ENCODE results near the gene COG7. TPM values are rescaled to one million over a fixed set of nuclear protein-coding genes. Genes with fewer than 3 reads are reported as not detected.
"Not testable (repeated sequence)": the region's sequence is repeated elsewhere in the genome, so short reads cannot be mapped to it uniquely, and the experiment has no call there.

Gene COG7
- total RNA-seq, 1 donor from 2014 or later = 42.1 TPM

- Mint-ChIP-seq H3K27ac (no peak overlapping the region), H3K4me1 (no peaks in the 10 kb centered on the region)
These were observed 84.5 kb downstream of the COG7 start for GRCh38 chr16:23368469-23368868.

DNA sequence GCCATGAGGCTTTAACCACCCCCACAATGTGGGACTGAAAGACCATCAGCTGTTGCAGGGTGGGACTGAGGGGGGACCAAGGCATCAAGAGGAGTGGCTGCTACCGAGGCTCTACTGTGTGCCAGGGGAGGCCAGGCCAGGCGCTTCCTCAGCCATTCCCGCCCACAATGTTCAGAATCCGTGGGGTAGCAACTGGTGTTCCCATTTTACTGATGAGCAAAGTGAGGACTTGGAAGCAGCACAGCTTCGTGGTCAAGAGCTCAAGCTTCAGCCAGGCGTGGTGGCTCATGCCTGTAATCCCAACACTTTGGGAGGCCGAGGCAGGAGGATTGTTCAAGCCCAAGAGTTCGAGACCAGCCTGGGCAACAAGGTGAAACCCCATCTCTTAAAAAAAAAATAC, 85.0 kb downstream of the COG7 start:
- no peaks in the 10 kb centered on the region for H3K4me1 Mint-ChIP-seq
- no peak overlapping the region for H3K27ac Mint-ChIP-seq
- TF ChIP-seq, protein P1, sequence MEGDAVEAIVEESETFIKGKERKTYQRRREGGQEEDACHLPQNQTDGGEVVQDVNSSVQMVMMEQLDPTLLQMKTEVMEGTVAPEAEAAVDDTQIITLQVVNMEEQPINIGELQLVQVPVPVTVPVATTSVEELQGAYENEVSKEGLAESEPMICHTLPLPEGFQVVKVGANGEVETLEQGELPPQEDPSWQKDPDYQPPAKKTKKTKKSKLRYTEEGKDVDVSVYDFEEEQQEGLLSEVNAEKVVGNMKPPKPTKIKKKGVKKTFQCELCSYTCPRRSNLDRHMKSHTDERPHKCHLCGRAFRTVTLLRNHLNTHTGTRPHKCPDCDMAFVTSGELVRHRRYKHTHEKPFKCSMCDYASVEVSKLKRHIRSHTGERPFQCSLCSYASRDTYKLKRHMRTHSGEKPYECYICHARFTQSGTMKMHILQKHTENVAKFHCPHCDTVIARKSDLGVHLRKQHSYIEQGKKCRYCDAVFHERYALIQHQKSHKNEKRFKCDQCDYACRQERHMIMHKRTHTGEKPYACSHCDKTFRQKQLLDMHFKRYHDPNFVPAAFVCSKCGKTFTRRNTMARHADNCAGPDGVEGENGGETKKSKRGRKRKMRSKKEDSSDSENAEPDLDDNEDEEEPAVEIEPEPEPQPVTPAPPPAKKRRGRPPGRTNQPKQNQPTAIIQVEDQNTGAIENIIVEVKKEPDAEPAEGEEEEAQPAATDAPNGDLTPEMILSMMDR (IDR thresholded peaks at IDR 0.05; ENCODE audit: unreplicated experiment) = no peak
- no peaks in the 10 kb centered on the region for H3K36me3 Mint-ChIP-seq
- no peak for DNase-seq (ENCODE audit: low spot score in 2 of 2, unreplicated experiment in 2 of 2)
- H3K9me3 Mint-ChIP-seq = no peaks in the 10 kb centered on the region
- H3K4me3 Mint-ChIP-seq = no peak overlapping the region
- H3K27me3 Mint-ChIP-seq (ENCODE audit: low read depth) = peaks cover 10% of the 10 kb centered on the region

More at GRCh38 chr16:23368469-23368868, 84.5 kb downstream of the COG7 start:
- TF ChIP-seq, protein P1 (IDR thresholded peaks at IDR 0.05; ENCODE audit: unreplicated experiment) = no peak
- DNase-seq (ENCODE audit: low spot score in 2 of 2, unreplicated experiment in 2 of 2) = no peak
- no peaks in the 10 kb centered on the region for H3K36me3 Mint-ChIP-seq
- peaks cover 11% of the 10 kb centered on the region for H3K27me3 Mint-ChIP-seq (ENCODE audit: low read depth)
- H3K4me3 Mint-ChIP-seq = no peak overlapping the region
- H3K9me3 Mint-ChIP-seq = no peaks in the 10 kb centered on the region

- no peak for DNase-seq (ENCODE audit: low spot score in 2 of 2, unreplicated experiment in 2 of 2)
- Mint-ChIP-seq H3K27me3 (ENCODE audit: low read depth) (peaks cover 10% of the 10 kb centered on the region), H3K4me3 (no peak overlapping the region), H3K4me1 (no peaks in the 10 kb centered on the region), H3K9me3 (no peaks in the 10 kb centered on the region), H3K27ac (no peak overlapping the region), H3K36me3 (no peaks in the 10 kb centered on the region)
- TF ChIP-seq, protein P1 (IDR thresholded peaks at IDR 0.05; ENCODE audit: unreplicated experiment) = no peak
These were observed 85.4 kb downstream of the COG7 start for GRCh38 chr16:23367564-23367963.

DNA sequence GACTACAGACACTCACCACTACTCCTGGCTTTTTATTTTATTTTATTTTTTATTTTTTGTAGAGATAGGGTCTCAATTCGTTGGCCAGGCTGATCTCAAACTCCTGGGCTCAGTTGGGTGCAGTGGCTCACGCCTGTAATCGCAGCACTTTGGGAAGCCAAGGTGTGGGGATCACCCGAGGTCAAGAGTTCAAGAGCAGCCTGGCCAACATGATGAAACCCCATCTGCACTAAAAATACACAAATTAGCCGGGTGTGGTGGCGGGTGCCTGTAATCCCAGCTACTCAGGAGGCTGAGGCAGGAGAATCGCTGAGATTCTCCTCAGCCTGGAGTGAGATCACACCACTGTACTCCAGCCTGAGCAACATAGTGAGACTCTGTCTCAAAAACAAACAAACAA, 86.6 kb downstream of the COG7 start:
- not testable (repeated sequence) for H3K27ac Mint-ChIP-seq; H3K9me3 Mint-ChIP-seq; H3K4me3 Mint-ChIP-seq; DNase-seq (ENCODE audit: low spot score in 2 of 2, unreplicated experiment in 2 of 2); H3K36me3 Mint-ChIP-seq; H3K4me1 Mint-ChIP-seq
- H3K27me3 Mint-ChIP-seq (ENCODE audit: low read depth) = peaks cover 13% of the 10 kb centered on the region

DNA sequence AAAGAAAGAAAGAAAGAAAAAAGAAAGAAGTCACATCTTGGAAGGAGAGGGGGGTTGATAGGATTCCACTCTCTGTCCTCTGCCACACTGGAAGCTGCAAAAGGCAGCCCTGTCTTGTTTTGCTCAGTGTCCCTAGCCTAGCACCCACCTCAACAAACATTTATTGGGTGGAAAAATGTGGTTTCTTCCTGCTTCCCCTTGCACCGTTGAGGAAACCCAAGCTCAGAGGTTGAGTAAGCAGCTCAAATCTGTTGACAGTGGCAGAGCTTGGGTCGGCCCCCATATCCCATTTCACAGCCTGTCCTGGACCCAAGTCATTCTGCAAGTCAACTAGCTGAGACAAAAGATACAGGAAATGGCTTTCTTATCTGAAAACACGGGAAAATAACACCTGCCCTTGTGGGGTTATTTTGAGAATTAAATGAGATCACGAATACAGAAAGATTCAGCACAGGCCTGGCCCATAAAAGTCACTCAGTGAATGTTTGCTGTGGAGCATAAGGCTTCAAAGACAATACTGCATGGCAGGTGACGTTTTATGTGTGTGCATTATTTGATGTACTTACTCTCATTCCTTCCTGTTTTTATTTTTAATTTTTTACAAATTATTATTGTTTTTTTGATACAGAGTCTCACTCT, 87.3 kb downstream of the COG7 start:
- DNase-seq (ENCODE audit: low spot score in 2 of 2, unreplicated experiment in 2 of 2) = no peak
- no peaks in the 10 kb centered on the region for H3K9me3 Mint-ChIP-seq

More for the DNA sequence above, 87.3 kb downstream of the COG7 start:
- Mint-ChIP-seq H3K4me1 (no peaks in the 10 kb centered on the region), H3K36me3 (no peaks in the 10 kb centered on the region), H3K27ac (no peak overlapping the region), H3K4me3 (no peak overlapping the region), H3K27me3 (ENCODE audit: low read depth) (peaks cover 11% of the 10 kb centered on the region)
- TF ChIP-seq, protein P1 (IDR thresholded peaks at IDR 0.05; ENCODE audit: unreplicated experiment) = no peak
